ENCODE measurements around the gene SCFD2. TPM values are rescaled to one million over a fixed set of nuclear protein-coding genes. Genes with fewer than 3 reads are reported as not detected.

Gene SCFD2
- total RNA-seq, 1 experiment from 2014 or later = 8.4 TPM

DNA sequence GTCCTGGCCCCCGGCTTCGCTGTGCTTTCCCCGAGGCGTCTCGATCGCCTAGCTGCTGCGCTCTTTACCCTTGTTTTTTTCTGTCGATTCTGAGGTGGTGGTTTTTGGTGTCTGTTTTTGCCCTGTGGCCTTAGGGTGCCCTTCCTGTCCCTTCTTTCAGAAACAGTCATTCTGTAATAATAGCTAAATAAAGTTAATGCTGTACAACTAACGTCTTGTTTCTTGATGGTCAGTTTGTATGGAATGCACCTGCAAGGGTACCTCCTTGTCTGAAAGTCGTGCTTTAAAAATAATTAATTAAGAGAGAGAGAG is 12.3 kb upstream of the SCFD2 start:
- CTCF ChIA-PET = no interaction called here
- Histone ChIP-seq H3K9me3 (ENCODE audit: low read depth, low read length, poor library complexity, severe bottlenecking) (no peaks in the 10 kb centered on the region), H3K4me1 (ENCODE audit: insufficient read depth, low read length, poor library complexity, severe bottlenecking) (no peaks in the 10 kb centered on the region), H3K4me3 (ENCODE audit: low read depth, low read length, poor library complexity, severe bottlenecking) (peak overlapping the region; percentile 75), H3K27ac (ENCODE audit: low read depth, low read length, poor library complexity, severe bottlenecking) (peak overlapping the region; percentile 82), H3K36me3 (ENCODE audit: insufficient read depth, low read length, poor library complexity, severe bottlenecking) (no peaks in the 10 kb centered on the region), H3K27me3 (replicated peaks; ENCODE audit: insufficient read depth, low read depth, low read length, poor library complexity) (no peaks in the 10 kb centered on the region)
- POLR2A ChIA-PET (ENCODE audit: low non-redundant PET) = no interaction called here
- intact Hi-C loops (cut with micrococcal nuclease; ENCODE audit: unreplicated experiment) = no loop called here
- no peak for TF ChIP-seq EZH2 (IDR thresholded peaks at IDR 0.05; ENCODE audit: borderline replicate concordance, low read depth, low read length, poor library complexity, severe bottlenecking)
- TF ChIP-seq, protein P1, sequence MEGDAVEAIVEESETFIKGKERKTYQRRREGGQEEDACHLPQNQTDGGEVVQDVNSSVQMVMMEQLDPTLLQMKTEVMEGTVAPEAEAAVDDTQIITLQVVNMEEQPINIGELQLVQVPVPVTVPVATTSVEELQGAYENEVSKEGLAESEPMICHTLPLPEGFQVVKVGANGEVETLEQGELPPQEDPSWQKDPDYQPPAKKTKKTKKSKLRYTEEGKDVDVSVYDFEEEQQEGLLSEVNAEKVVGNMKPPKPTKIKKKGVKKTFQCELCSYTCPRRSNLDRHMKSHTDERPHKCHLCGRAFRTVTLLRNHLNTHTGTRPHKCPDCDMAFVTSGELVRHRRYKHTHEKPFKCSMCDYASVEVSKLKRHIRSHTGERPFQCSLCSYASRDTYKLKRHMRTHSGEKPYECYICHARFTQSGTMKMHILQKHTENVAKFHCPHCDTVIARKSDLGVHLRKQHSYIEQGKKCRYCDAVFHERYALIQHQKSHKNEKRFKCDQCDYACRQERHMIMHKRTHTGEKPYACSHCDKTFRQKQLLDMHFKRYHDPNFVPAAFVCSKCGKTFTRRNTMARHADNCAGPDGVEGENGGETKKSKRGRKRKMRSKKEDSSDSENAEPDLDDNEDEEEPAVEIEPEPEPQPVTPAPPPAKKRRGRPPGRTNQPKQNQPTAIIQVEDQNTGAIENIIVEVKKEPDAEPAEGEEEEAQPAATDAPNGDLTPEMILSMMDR (conservative IDR thresholded peaks at IDR 0.05; ENCODE audit: low read depth, low read length) = no peak
- no peak for DNase-seq (ENCODE audit: low spot score)
- BruUV-seq (replicated peaks) = no TSS peak

GRCh38 chr4:53377319-53378170 is 11.7 kb upstream of the SCFD2 start, which contains the start of gene FIP1L1:
FIP1L1 (plus strand) TSS chr4:53377641; CDS start chr4:53377839, 198 bp downstream.
- ChIA-PET CTCF (no interaction called here), POLR2A (ENCODE audit: low non-redundant PET) (interaction anchor here (0.5 kb wide), 1 partner anchor 58 kb away, joined by 5 read pairs; no protein-coding TSS in a partner anchor)

DNA sequence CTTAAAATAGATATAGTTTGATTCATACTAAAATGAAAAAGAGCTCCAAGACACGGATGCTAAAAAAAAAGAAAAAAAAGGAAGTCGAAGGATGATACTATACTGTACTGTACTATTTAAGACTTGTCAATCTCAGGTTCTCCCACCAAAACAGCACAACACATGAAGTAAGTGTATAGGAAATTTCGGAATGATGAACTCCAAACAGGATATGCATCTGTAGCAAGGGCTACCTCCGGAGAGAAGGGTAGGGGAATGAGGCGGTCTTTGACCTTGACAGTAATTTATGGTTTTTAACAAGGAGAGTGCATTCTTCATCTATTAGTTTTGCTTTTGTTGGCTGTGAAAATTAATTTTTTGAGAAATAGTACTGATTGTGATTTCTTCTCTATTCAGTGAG is 11.0 kb upstream of the SCFD2 start:
- H3K27me3 ChIP-seq (replicated peaks; ENCODE audit: insufficient read depth, low read depth, low read length, poor library complexity) = no peaks in the 10 kb centered on the region
- peak overlapping the region; percentile 75 for H3K4me3 ChIP-seq (ENCODE audit: low read depth, low read length, poor library complexity, severe bottlenecking)
- BruUV-seq (replicated peaks) = no TSS peak
- H3K9me3 ChIP-seq (ENCODE audit: low read depth, low read length, poor library complexity, severe bottlenecking) = no peaks in the 10 kb centered on the region
- no peak overlapping the region for H3K27ac ChIP-seq (ENCODE audit: low read depth, low read length, poor library complexity, severe bottlenecking)
- H3K4me1 ChIP-seq (ENCODE audit: insufficient read depth, low read length, poor library complexity, severe bottlenecking) = no peaks in the 10 kb centered on the region
- intact Hi-C loops (cut with micrococcal nuclease; ENCODE audit: unreplicated experiment) = no loop called here
- no peak for DNase-seq (ENCODE audit: low spot score)
- H3K36me3 ChIP-seq (ENCODE audit: insufficient read depth, low read length, poor library complexity, severe bottlenecking) = no peaks in the 10 kb centered on the region
- ChIA-PET POLR2A (ENCODE audit: low non-redundant PET) (interaction anchor here (0.5 kb wide), 1 partner anchor 59 kb away, joined by 5 read pairs; no protein-coding TSS in a partner anchor), CTCF (no interaction called here)
- TF ChIP-seq, protein P1 (conservative IDR thresholded peaks at IDR 0.05; ENCODE audit: low read depth, low read length) = no peak
- no peak for TF ChIP-seq EZH2 (IDR thresholded peaks at IDR 0.05; ENCODE audit: borderline replicate concordance, low read depth, low read length, poor library complexity, severe bottlenecking)

More at GRCh38 chr4:53377319-53378170, 11.7 kb upstream of the SCFD2 start, which contains the start of gene FIP1L1:
- H3K27ac ChIP-seq (ENCODE audit: low read depth, low read length, poor library complexity, severe bottlenecking) = peak within 1 kb of the TSS; percentile 82
- H3K27me3 ChIP-seq (replicated peaks; ENCODE audit: insufficient read depth, low read depth, low read length, poor library complexity) = no peaks in the 10 kb centered on the region
- intact Hi-C loops (cut with micrococcal nuclease; ENCODE audit: unreplicated experiment) = no loop called here
- H3K36me3 ChIP-seq (ENCODE audit: insufficient read depth, low read length, poor library complexity, severe bottlenecking) = no peaks in the 10 kb centered on the region
- peak; percentile 84 for DNase-seq (ENCODE audit: low spot score)
- H3K4me1 ChIP-seq (ENCODE audit: insufficient read depth, low read length, poor library complexity, severe bottlenecking) = no peaks in the 10 kb centered on the region
- no peak for TF ChIP-seq EZH2 (IDR thresholded peaks at IDR 0.05; ENCODE audit: borderline replicate concordance, low read depth, low read length, poor library complexity, severe bottlenecking)
- TF ChIP-seq, protein P1 (conservative IDR thresholded peaks at IDR 0.05; ENCODE audit: low read depth, low read length) = no peak
- TSS peak; percentile 59 for BruUV-seq (replicated peaks)
- no peaks in the 10 kb centered on the region for H3K9me3 ChIP-seq (ENCODE audit: low read depth, low read length, poor library complexity, severe bottlenecking)
- H3K4me3 ChIP-seq (ENCODE audit: low read depth, low read length, poor library complexity, severe bottlenecking) = peak within 1 kb of the TSS; percentile 75

All from A673 (cell line).